Cardiac muscle cell (in vitro differentiated cells and primary cell): ENCODE measurements around the gene CACNA2D2. TPM values are rescaled to one million over a fixed set of nuclear protein-coding genes. Genes with fewer than 3 reads are reported as not detected.
A peak's percentile ranks its signal among the peaks of the same experiment; 100 is the strongest.

Experiments
- DNase-seq, 2 donors: peaks; one replicate each; pipeline versions ENCODE4 v3.0.0 to v3.0.0-alpha.2; 2010 to 2017; ENCODE audit warnings: low read depth in 1 of 2, low spot score in 1 of 2
- H3K27ac ChIP-seq: fragments of 200-600 bp; sonication (generic); 2 replicates; pipeline ENCODE4 v1.5.1; 2016
- H3K27me3 ChIP-seq: fragments of 200-600 bp; sonication (generic); 2 replicates; pipeline ENCODE4 v1.6.0; 2016; ENCODE audit warnings: control low read depth
- H3K36me3 ChIP-seq: fragments of 200-600 bp; sonication (generic); 2 replicates; pipeline ENCODE4 v1.5.1; 2016; ENCODE audit warnings: control low read depth
- H3K4me1 ChIP-seq: fragments of 200-600 bp; sonication (generic); 2 replicates; pipeline ENCODE4 v1.8.1; 2017; ENCODE audit warnings: low read depth, mild to moderate bottlenecking, mixed run types
- H3K4me3 ChIP-seq: fragments of 200-600 bp; sonication (generic); 2 replicates; pipeline ENCODE4 v1.5.1; 2016; ENCODE audit warnings: mild to moderate bottlenecking
- H3K9me3 ChIP-seq: fragments of 200-600 bp; sonication (generic); 2 replicates; pipeline ENCODE4 v1.5.1; 2017; ENCODE audit warnings: low read depth, mild to moderate bottlenecking, control low read depth
- polyA plus RNA-seq: library from polyadenylated mRNA; unstranded; fragments of >200 nt; fragmentation: Nextera tagmentation; extraction: Ambion mirVana; gene quantifications from 2 replicates; pipeline ENCODE4 v1.2.1, GENCODE V29; 2016
- total RNA-seq: library from RNA; depleted of rRNA; stranded (reverse); fragments of >200 nt; gene quantifications from 2 replicates; pipeline ENCODE4 v1.2.3, GENCODE V29; 2016
- TF ChIP-seq, protein P1 (sequence below): IDR thresholded peaks from 2 replicates; pipeline ENCODE4 v1.5.1; 2012; ENCODE audit warnings: low read depth, mild to moderate bottlenecking, low read length

The CACNA2D2 gene
- total and polyA plus RNA-seq, 2 experiments from 2014 or later, result 5.4 to 8.7 TPM

DNA sequence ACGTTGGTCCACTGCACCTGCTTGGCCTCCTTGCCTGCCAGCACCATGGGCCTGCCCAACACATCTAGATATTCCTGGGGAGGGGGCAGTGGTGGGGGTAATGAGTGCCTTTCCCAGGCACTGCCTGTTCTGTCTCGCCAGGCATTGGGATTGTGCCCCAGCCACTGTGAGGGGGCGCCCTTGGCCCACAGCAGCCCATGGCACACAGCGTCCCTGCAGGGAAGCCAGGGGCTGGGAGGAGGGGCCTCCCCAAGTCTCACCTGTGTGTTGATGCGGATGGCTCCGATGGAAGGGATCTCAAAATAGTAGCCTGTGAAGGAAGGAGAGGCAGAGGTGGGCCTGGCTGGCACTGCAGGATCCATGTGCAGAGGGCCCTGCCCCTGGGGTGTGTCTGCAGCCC lies 125.4 kb downstream of the CACNA2D2 start:
- no peaks in the 10 kb centered on the region for H3K4me1 ChIP-seq
- H3K27me3 ChIP-seq, result no peaks in the 10 kb centered on the region
- TF ChIP-seq, protein P1, sequence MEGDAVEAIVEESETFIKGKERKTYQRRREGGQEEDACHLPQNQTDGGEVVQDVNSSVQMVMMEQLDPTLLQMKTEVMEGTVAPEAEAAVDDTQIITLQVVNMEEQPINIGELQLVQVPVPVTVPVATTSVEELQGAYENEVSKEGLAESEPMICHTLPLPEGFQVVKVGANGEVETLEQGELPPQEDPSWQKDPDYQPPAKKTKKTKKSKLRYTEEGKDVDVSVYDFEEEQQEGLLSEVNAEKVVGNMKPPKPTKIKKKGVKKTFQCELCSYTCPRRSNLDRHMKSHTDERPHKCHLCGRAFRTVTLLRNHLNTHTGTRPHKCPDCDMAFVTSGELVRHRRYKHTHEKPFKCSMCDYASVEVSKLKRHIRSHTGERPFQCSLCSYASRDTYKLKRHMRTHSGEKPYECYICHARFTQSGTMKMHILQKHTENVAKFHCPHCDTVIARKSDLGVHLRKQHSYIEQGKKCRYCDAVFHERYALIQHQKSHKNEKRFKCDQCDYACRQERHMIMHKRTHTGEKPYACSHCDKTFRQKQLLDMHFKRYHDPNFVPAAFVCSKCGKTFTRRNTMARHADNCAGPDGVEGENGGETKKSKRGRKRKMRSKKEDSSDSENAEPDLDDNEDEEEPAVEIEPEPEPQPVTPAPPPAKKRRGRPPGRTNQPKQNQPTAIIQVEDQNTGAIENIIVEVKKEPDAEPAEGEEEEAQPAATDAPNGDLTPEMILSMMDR, result no peak
- DNase-seq, result no peak
- no peaks in the 10 kb centered on the region for H3K9me3 ChIP-seq
- no peak overlapping the region for H3K4me3 ChIP-seq
- no peak overlapping the region for H3K27ac ChIP-seq
- no peaks in the 10 kb centered on the region for H3K36me3 ChIP-seq

DNA sequence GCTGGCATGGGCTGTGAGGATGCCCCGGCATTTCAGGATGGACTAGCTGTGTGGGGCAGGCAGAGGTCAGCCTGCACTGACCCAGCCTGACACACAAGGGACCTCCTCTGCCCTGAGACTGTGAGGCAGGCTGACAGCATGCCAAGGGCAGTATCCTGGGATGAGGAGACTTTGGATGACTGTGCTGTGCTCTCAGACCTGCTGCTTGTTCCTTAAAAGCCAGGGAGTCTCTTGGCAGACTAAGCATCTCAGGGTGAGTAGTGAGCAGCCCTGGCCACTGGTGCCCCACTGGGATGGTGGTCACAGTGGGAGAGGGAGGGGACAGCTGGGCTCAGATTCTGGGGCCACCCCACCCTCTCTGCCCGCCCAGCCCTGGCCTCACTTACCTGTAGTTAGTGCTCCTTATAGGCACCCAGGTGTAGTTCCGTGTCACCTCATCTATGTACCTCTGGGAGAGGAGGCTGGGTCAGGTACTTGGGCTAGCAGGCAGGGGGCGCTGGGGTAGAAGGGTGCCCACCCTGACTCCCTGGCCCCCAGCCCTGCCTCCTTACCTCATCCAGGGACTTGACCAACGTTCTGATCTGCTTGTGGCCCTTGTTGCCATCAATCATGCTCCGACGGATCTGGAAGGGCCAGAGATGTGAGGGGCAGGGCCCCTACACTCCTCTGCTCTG lies 128.0 kb downstream of the CACNA2D2 start:
- H3K9me3 ChIP-seq, result no peaks in the 10 kb centered on the region
- no peak overlapping the region for H3K27ac ChIP-seq
- no peak for DNase-seq
- H3K4me3 ChIP-seq, result no peak overlapping the region
- no peaks in the 10 kb centered on the region for H3K36me3 ChIP-seq
- H3K4me1 ChIP-seq, result no peaks in the 10 kb centered on the region
- TF ChIP-seq, protein P1, result no peak
- H3K27me3 ChIP-seq, result no peaks in the 10 kb centered on the region

DNA sequence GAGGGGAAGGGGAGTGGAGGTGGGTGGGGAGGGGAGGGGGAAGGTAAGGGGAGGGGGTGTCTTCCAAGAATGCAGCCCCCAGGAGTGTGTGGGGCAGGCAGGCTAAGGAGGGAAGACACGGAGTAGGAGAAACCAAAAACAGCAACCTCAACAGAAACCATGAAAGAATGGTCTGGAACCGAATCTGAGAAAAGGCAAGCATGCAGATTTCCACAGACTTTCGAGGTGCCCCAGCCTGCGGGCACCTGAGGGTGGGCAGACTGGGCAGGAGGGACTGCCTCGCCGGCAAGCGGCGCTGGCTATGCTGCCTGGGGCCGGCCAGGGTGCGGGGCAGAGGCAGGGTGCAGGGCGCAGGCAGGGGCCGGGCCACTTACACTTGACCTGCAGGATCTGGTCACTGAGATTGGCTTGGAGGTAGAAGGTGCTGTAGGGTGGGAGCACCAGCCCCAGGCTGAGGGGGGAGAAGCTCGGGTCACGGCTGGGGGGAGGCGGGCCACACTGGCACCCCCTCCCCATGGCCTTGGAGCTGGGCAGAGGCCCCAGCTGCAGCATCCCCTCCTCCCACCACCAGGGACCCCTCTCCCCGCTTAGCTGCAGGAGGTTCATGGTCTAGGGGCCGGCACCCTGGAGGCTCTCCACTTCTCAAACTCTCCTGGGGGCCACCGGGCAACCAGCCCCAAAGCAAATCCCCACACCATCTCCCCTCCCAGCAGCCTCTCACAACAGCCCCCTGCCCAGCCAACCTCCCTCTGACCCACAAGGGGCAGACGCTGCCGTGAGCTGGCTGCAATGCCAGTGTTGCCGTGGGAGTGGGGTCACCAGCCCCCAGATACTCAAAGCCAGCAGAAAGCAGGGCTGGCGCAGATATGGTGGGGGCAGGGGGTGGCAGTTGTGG lies 128.8 kb downstream of the CACNA2D2 start:
- Histone ChIP-seq H3K9me3 (no peaks in the 10 kb centered on the region), H3K27me3 (no peaks in the 10 kb centered on the region), H3K4me3 (no peak overlapping the region), H3K36me3 (no peaks in the 10 kb centered on the region), H3K27ac (no peak overlapping the region), H3K4me1 (no peaks in the 10 kb centered on the region)
- no peak for DNase-seq
- TF ChIP-seq, protein P1, result no peak

DNA sequence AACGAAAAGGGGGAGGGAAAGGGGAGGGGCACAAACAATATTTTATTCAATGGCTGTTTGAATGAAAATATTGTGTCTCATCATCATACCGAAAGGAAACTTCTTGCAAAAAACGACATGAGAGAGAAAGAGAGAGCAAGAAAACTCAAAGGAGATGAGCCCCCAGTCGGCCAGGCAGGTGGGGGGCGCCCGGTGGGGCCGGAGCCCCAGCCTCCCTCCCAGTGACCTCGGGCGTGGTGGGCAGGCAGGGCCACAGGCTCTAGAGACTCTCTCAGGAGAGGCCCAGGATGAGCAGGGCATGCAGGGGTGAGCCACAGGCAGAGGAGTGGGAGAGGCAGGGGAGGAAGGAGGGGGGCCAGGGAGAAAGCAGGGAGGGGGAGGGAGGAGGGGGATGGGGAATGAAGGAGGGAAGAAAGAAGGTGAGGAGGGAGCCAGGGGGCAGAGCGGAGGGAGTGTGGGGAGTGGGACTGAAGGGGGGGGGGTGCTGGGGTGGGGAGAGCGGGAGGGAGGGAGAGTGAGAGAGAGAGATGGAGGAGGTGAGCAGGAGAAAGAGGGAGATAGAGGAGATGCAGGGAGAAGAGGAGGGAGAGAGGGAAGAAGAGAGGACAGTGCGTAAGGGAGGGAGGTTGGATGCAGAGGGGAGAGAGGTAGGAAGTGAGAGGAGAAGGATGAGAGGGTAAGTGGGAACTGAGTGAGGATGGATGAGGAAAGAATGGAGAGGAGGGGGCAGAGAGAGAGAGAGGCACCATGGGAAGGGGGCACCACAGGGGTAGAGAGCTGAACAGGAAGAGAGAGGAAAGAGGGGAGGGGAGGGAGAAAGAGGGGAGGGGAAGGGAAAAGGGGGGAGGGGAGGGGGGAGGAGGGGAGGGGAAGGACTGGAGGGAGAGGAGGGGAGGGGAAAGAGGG lies 130.0 kb downstream of the CACNA2D2 start:
- Histone ChIP-seq H3K27ac (no peak overlapping the region), H3K27me3 (no peaks in the 10 kb centered on the region), H3K4me1 (no peaks in the 10 kb centered on the region), H3K4me3 (no peak overlapping the region), H3K9me3 (no peaks in the 10 kb centered on the region), H3K36me3 (no peaks in the 10 kb centered on the region)
- DNase-seq, result no peak
- TF ChIP-seq, protein P1, result no peak

DNA sequence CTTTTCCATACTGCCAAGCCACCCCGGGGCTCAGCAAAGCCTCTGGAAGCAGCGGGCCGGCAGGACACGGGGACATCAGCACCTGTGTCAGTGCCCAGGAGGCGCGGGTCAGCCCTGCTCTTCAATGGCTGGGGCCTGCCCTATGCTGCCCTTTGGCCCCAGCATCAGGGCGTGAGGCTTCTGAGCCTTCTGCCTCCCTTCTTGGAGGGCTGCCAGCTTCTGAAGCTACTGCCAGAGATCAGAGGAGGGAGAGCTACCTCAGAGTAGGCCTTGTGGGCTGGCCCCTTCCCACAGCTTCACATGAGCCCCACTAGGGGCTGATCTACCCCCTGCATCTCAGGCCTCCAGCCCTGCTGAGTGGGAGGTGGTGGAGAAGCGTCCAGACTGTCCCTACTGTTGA lies 131.1 kb downstream of the CACNA2D2 start:
- peak; percentile 25 to 71 for DNase-seq
- Histone ChIP-seq H3K27me3 (no peaks in the 10 kb centered on the region), H3K4me3 (no peak overlapping the region), H3K27ac (no peak overlapping the region), H3K36me3 (no peaks in the 10 kb centered on the region), H3K9me3 (no peaks in the 10 kb centered on the region), H3K4me1 (no peaks in the 10 kb centered on the region)
- TF ChIP-seq, protein P1, result no peak
